ENCODE results near the gene SOX5.

Gene SOX5

DNA sequence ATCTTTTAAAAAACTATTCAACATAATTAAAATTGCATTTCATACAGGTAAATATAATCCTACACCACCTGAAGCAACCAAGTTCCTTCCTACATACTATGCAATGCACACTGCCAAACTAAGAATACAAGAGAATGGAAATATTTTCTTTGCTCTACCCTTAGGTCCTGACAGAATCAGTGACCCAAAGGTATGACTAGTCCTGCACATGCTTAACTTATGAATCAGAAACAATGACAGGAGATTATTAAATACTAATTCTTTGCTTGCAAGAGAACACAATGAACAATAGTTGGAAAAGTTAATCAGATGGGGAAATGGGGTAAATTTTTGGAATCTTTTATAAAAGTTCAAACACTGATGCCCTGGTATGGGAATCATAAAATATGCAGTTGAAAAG is 220.1 kb downstream of the SOX5 start:
- Histone ChIP-seq H3K27me3 (replicated peaks; ENCODE audit: insufficient read depth, low read length) (no peaks in the 10 kb centered on the region), H3K4me3 (ENCODE audit: low read length) (no peak overlapping the region), H3K27ac (ENCODE audit: low read length) (no peak overlapping the region), H3K9me3 (replicated peaks; ENCODE audit: insufficient read depth, low read length) (no peaks in the 10 kb centered on the region), H3K79me2 (ENCODE audit: low read length) (no peaks in the 10 kb centered on the region), H3K4me1 (ENCODE audit: low read length) (no peaks in the 10 kb centered on the region), H3K4me2 (ENCODE audit: low read depth, low read length) (no peak overlapping the region), H3K9ac (ENCODE audit: low read length) (no peak overlapping the region), H4K20me1 (ENCODE audit: insufficient read depth, low read length) (no peaks in the 10 kb centered on the region), H3F3A (ENCODE audit: insufficient read depth, low read length) (no peaks in the 10 kb centered on the region), H3K36me3 (replicated peaks; ENCODE audit: insufficient read depth, low read length) (no peaks in the 10 kb centered on the region), H2AFZ (ENCODE audit: low read length) (no peak overlapping the region), H3K9me2 (replicated peaks; ENCODE audit: insufficient read depth, low read length) (no peaks in the 10 kb centered on the region)
- TF ChIP-seq, protein P1, sequence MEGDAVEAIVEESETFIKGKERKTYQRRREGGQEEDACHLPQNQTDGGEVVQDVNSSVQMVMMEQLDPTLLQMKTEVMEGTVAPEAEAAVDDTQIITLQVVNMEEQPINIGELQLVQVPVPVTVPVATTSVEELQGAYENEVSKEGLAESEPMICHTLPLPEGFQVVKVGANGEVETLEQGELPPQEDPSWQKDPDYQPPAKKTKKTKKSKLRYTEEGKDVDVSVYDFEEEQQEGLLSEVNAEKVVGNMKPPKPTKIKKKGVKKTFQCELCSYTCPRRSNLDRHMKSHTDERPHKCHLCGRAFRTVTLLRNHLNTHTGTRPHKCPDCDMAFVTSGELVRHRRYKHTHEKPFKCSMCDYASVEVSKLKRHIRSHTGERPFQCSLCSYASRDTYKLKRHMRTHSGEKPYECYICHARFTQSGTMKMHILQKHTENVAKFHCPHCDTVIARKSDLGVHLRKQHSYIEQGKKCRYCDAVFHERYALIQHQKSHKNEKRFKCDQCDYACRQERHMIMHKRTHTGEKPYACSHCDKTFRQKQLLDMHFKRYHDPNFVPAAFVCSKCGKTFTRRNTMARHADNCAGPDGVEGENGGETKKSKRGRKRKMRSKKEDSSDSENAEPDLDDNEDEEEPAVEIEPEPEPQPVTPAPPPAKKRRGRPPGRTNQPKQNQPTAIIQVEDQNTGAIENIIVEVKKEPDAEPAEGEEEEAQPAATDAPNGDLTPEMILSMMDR (IDR thresholded peaks at IDR 0.05; ENCODE audit: low read length) = no peak
- TF ChIP-seq EZH2phosphoT487 (IDR thresholded peaks at IDR 0.05; ENCODE audit: low read length) (no peak), EZH2 (optimal IDR thresholded peaks at IDR 0.05; ENCODE audit: low read depth, low read length) (no peak)
- DNase-seq = no peak

DNA sequence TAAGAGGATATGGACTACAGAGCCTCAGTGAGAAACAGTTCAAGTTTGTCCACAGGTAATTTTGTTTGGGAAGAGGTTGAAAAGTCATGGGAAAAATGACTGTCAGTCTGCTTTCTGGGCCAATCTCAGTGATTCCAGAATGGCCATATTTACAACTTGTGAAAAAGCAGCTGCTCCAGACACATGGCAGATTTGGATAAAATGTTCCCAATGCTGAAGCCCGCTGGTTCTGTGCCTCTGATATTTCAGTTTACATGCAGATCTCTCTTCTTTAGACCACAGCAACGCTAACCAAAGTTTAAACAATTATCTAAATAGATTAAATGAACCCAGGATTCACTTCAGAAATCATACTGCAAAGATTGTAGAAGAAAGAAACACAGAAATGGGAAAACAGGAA is 222.8 kb downstream of the SOX5 start:
- Histone ChIP-seq H3K27ac (ENCODE audit: low read length) (no peak overlapping the region), H3K9ac (ENCODE audit: low read length) (no peak overlapping the region), H3K9me2 (replicated peaks; ENCODE audit: insufficient read depth, low read length) (no peaks in the 10 kb centered on the region), H3K36me3 (replicated peaks; ENCODE audit: insufficient read depth, low read length) (no peaks in the 10 kb centered on the region), H4K20me1 (ENCODE audit: insufficient read depth, low read length) (no peaks in the 10 kb centered on the region), H2AFZ (ENCODE audit: low read length) (no peak overlapping the region), H3K4me2 (ENCODE audit: low read depth, low read length) (no peak overlapping the region), H3K4me3 (ENCODE audit: low read length) (no peak overlapping the region), H3F3A (ENCODE audit: insufficient read depth, low read length) (no peaks in the 10 kb centered on the region), H3K9me3 (replicated peaks; ENCODE audit: insufficient read depth, low read length) (no peaks in the 10 kb centered on the region), H3K4me1 (ENCODE audit: low read length) (no peaks in the 10 kb centered on the region), H3K79me2 (ENCODE audit: low read length) (no peaks in the 10 kb centered on the region), H3K27me3 (replicated peaks; ENCODE audit: insufficient read depth, low read length) (no peaks in the 10 kb centered on the region)
- TF ChIP-seq, protein P1 (IDR thresholded peaks at IDR 0.05; ENCODE audit: low read length) = no peak
- TF ChIP-seq EZH2 (optimal IDR thresholded peaks at IDR 0.05; ENCODE audit: low read depth, low read length) = no peak
- no peak for TF ChIP-seq EZH2phosphoT487 (IDR thresholded peaks at IDR 0.05; ENCODE audit: low read length)
- DNase-seq = no peak

DNA sequence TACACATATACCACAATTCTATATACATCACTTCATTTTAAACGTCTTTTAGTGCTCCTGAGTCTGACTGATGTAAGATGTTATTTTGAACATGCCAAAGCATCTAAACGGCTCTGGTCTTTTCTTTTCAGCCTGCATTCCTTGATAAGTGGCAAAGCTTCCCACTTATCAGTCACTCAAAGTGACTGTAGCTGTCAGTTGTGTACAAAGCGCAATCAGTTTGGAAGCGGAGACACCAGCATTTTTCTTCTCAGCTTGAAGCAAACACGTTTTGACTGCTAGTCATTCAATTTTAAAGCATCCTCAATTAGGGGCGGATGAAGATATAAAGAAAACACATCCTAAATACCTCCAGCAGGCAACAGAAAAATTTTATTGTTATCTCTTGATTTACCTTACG is 226.8 kb downstream of the SOX5 start:
- DNase-seq = no peak
- Histone ChIP-seq H3K4me2 (ENCODE audit: low read depth, low read length) (no peak overlapping the region), H3K9me2 (replicated peaks; ENCODE audit: insufficient read depth, low read length) (no peaks in the 10 kb centered on the region), H2AFZ (ENCODE audit: low read length) (no peak overlapping the region), H4K20me1 (ENCODE audit: insufficient read depth, low read length) (no peaks in the 10 kb centered on the region), H3K27me3 (replicated peaks; ENCODE audit: insufficient read depth, low read length) (no peaks in the 10 kb centered on the region), H3K79me2 (ENCODE audit: low read length) (no peaks in the 10 kb centered on the region), H3K36me3 (replicated peaks; ENCODE audit: insufficient read depth, low read length) (no peaks in the 10 kb centered on the region), H3K4me3 (ENCODE audit: low read length) (no peak overlapping the region), H3K9me3 (replicated peaks; ENCODE audit: insufficient read depth, low read length) (no peaks in the 10 kb centered on the region), H3K9ac (ENCODE audit: low read length) (no peak overlapping the region), H3K27ac (ENCODE audit: low read length) (no peak overlapping the region), H3K4me1 (ENCODE audit: low read length) (no peaks in the 10 kb centered on the region), H3F3A (ENCODE audit: insufficient read depth, low read length) (no peaks in the 10 kb centered on the region)
- TF ChIP-seq, protein P1 (IDR thresholded peaks at IDR 0.05; ENCODE audit: low read length) = no peak
- TF ChIP-seq EZH2 (optimal IDR thresholded peaks at IDR 0.05; ENCODE audit: low read depth, low read length) (no peak), EZH2phosphoT487 (IDR thresholded peaks at IDR 0.05; ENCODE audit: low read length) (no peak)

Measured in MM.1S (cell line).